SK-N-MC (cell line): ENCODE data around the gene TCERG1L.

Source experiments
- DNase-seq: peaks from one replicate; pipeline ENCODE4 v3.0.0-alpha.2; 2011; ENCODE audit warnings: low read depth, low spot score
- H3K27ac ChIP-seq: fragments of 200-600 bp; sonication (generic); 2 replicates; pipeline ENCODE4 v1.5.1; 2016; ENCODE audit warnings: mixed run types
- H3K36me3 ChIP-seq: fragments of 200-600 bp; sonication (generic); 2 replicates; pipeline ENCODE4 v1.6.1; 2017; ENCODE audit warnings: antibody characterized with exemption, low read length, mixed read lengths; ENCODE audit not compliant: insufficient read depth
- H3K4me3 ChIP-seq: fragments of 200-600 bp; sonication (generic); 2 replicates; pipeline ENCODE4 v1.5.1; 2016
- H3K9ac ChIP-seq: fragments of 200-600 bp; sonication (generic); 2 replicates; pipeline ENCODE4 v1.8.0; 2017; ENCODE audit warnings: mixed run types, mixed read lengths; ENCODE audit not compliant: insufficient read length
- H3K9me3 ChIP-seq: fragments of 200-600 bp; sonication (generic); 2 replicates; pipeline ENCODE4 v1.6.1; 2017; ENCODE audit warnings: low read depth, mild to moderate bottlenecking, antibody characterized with exemption, low read length, moderate library complexity, mixed read lengths
- EZH2 ChIP-seq: fragments of 200-600 bp; sonication (generic); IDR thresholded peaks from one replicate; pipeline ENCODE4 v1.6.1; 2017; ENCODE audit warnings: antibody characterized with exemption
- FOXP2 ChIP-seq: optimal IDR thresholded peaks from 2 replicates; pipeline ENCODE3; 2011; ENCODE audit warnings: mild to moderate bottlenecking, moderate library complexity; ENCODE audit not compliant: insufficient read depth; ENCODE audit errors: extremely low read length, control extremely low read depth
- POLR2AphosphoS5 ChIP-seq: IDR thresholded peaks from 2 replicates; pipeline ENCODE4 v1.6.1; 2012; ENCODE audit warnings: mild to moderate bottlenecking, low read depth, low read length, borderline replicate concordance

TCERG1L gene

DNA sequence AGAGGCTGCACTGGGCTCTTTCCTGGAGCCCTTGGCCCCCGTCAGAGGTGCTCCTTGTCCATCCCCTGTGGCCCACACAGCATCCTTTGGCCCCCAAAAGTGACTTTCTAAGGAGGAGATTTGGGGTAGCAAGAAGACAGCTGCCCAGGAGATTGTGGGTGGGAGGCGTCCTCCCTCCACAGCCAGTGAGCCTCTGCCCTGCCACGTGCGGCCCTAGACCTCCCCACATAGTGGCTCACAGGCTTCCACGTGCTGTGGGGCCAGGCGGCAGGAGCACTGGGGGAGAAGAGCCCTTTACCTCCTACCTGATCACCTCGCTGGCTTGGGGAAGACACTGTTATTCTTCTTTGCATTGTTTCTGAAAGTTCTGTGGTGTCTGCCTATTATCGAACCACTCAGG lies 178.8 kb downstream of the TCERG1L start:
- DNase-seq = no peak
- Histone ChIP-seq H3K9me3 (no peaks in the 10 kb centered on the region), H3K4me3 (no peak overlapping the region), H3K36me3 (no peaks in the 10 kb centered on the region), H3K9ac (no peak overlapping the region), H3K27ac (no peak overlapping the region)
- TF ChIP-seq POLR2AphosphoS5 (no peak), EZH2 (no peak), FOXP2 (no peak)

DNA sequence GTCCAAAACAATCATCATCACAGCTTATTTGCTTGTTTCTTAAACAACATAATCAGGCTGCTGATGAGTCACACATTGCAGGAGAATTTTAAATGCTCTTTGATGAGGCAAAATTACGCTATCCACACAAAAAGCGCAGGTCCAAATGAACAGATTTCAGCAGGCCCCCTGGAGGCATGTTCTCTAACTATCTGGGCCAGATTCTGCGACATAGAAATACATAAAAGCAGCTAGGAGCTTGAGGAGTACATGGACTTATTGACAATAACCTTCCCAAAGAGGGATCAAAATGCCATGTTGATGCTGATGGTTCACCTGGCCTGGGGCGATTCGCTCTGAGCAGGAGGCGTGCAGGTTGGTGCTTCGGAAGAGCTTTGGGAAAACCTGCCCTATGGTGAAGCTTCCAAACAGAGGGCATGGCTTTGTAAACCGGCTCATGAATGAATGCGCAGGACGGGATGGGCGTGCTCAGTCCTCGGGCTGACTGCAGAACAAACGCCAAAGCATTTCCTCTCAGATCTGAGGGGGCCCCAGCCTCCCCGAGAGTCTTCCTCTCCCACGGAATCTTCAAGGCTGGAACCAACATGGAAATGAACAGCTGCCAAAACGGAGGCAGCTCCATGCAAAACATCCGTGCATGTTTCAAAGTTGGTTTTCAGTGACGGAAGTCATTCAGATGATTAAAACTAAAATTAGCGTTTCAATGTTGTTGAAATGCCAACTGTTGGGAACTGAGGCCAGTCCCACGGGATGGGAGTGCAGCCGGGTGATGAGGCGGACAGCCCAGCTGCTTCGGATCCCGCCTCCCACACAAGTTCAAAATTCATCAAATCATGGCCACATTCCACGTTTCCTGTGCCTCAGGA lies 179.6 kb downstream of the TCERG1L start:
- TF ChIP-seq POLR2AphosphoS5 (no peak), EZH2 (no peak), FOXP2 (no peak)
- Histone ChIP-seq H3K27ac (no peak overlapping the region), H3K4me3 (no peak overlapping the region), H3K9me3 (no peaks in the 10 kb centered on the region), H3K36me3 (no peaks in the 10 kb centered on the region), H3K9ac (no peak overlapping the region)
- DNase-seq = no peak

DNA sequence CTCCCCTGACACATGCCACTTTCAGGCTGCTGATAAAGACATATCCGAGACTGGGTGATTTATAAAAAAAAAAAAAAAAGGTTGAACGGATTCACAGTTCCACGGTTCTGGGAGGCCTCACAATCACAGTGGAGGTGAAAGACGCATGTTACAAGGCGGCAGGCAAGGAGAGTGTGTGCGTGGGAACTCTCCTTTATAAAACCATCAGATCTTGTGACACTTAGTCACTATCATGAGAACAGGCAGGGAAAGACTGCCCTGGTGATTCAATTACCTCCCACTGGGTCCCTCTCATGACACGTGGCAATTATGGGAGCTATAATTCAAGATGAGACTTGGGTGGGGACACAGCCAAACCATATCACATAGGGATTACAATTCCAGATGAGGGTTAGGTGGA lies 181.5 kb downstream of the TCERG1L start:
- H3K27ac ChIP-seq = no peak overlapping the region
- DNase-seq = no peak
- no peak overlapping the region for H3K4me3 ChIP-seq
- no peak overlapping the region for H3K9ac ChIP-seq
- no peaks in the 10 kb centered on the region for H3K36me3 ChIP-seq
- no peaks in the 10 kb centered on the region for H3K9me3 ChIP-seq
- no peak for TF ChIP-seq EZH2
- no peak for TF ChIP-seq FOXP2
- no peak for TF ChIP-seq POLR2AphosphoS5

DNA sequence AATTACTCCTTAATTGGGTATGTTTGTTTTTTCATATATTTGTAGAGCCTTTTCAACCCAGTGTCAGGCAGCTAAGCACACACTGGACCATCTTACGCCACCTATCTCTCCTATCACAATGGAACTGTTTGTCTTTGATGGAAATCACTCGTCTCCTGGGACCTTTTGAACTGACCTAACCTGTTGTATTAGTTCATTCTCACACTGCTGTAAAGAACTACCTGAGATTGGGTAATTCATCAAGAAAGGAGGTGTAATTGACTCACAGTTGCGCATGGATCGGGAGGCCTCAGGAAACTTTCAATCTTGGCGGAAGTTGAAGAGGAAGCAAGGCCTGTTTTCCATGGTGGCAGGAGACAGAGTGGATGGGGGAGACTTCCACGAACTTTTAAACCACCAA lies 182.0 kb downstream of the TCERG1L start:
- no peak for TF ChIP-seq FOXP2
- no peak for TF ChIP-seq EZH2
- no peak for TF ChIP-seq POLR2AphosphoS5
- H3K9me3 ChIP-seq = no peaks in the 10 kb centered on the region
- no peaks in the 10 kb centered on the region for H3K36me3 ChIP-seq
- no peak for DNase-seq
- H3K27ac ChIP-seq = no peak overlapping the region
- no peak overlapping the region for H3K4me3 ChIP-seq
- H3K9ac ChIP-seq = no peak overlapping the region

DNA sequence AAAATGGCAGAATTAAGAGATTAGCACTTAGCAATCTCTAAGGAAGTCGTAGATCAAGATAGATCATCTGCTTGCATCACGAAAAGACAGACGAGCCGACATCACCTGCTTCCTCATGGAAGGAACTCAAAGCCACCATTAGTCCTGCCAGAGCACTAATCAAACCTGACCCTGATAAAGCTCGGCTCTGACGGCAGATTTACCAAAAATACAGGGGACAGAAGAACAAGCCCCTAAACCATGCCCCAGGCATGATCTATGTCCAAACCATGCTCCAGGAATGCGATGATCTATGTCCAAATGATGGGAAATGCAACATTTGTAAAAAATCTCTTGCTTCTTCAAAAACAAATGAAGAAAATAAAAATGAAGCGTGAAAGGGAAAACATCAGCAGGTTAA lies 182.8 kb downstream of the TCERG1L start:
- H3K9me3 ChIP-seq = no peaks in the 10 kb centered on the region
- no peaks in the 10 kb centered on the region for H3K36me3 ChIP-seq

DNA sequence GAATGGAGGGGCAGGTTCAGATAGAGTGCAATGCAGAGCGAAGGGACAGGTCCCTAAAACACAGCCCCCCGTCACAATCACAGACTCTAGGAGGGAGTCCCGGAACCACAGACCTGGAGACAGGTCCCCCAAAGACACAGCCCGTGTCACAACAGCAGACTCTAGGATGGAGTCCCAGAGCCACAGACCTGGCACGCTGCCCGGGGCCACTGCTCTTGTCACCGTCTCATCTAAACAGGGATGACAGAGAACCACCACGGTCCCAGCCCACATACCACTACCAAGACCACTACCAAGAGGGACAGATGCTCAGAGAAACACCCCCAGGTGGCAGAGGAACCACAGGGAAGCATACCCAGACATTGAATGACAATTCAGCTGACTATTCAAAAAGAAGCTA lies 183.9 kb downstream of the TCERG1L start:
- H3K9ac ChIP-seq = no peak overlapping the region
- no peak overlapping the region for H3K4me3 ChIP-seq
- TF ChIP-seq FOXP2 = no peak
- TF ChIP-seq POLR2AphosphoS5 = no peak
- no peak for TF ChIP-seq EZH2
- H3K36me3 ChIP-seq = no peaks in the 10 kb centered on the region
- DNase-seq = no peak
- H3K9me3 ChIP-seq = no peaks in the 10 kb centered on the region
- no peak overlapping the region for H3K27ac ChIP-seq

More for the DNA sequence above, 182.8 kb downstream of the TCERG1L start:
- no peak for TF ChIP-seq POLR2AphosphoS5
- TF ChIP-seq FOXP2 = no peak
- DNase-seq = no peak
- no peak overlapping the region for H3K9ac ChIP-seq
- H3K27ac ChIP-seq = no peak overlapping the region
- H3K4me3 ChIP-seq = no peak overlapping the region

DNA sequence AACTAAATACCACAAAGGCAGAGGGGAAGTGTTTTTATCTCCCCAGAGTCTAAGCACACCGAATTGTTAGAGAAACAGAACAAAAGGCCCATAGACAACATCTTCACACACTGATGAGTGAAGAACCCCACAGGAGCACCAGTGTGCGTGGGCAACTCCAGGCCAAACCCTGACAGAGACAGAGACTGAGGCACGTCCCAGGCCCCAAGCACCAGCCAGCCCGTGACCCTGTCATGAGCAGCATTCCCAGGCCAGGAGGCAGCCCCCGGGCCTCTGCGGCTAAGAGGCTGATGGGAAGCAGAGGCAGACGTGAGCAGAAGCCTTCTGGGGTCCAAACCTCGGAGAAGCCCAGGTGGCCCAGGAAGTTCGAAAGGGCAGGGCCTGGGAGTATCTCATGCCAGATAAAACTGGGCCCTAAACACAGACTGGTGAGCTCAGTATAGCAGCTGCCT lies 184.4 kb downstream of the TCERG1L start:
- no peak for DNase-seq
- Histone ChIP-seq H3K36me3 (no peaks in the 10 kb centered on the region), H3K9ac (no peak overlapping the region), H3K4me3 (no peak overlapping the region), H3K9me3 (no peaks in the 10 kb centered on the region), H3K27ac (no peak overlapping the region)
- TF ChIP-seq EZH2 (no peak), POLR2AphosphoS5 (no peak), FOXP2 (no peak)

DNA sequence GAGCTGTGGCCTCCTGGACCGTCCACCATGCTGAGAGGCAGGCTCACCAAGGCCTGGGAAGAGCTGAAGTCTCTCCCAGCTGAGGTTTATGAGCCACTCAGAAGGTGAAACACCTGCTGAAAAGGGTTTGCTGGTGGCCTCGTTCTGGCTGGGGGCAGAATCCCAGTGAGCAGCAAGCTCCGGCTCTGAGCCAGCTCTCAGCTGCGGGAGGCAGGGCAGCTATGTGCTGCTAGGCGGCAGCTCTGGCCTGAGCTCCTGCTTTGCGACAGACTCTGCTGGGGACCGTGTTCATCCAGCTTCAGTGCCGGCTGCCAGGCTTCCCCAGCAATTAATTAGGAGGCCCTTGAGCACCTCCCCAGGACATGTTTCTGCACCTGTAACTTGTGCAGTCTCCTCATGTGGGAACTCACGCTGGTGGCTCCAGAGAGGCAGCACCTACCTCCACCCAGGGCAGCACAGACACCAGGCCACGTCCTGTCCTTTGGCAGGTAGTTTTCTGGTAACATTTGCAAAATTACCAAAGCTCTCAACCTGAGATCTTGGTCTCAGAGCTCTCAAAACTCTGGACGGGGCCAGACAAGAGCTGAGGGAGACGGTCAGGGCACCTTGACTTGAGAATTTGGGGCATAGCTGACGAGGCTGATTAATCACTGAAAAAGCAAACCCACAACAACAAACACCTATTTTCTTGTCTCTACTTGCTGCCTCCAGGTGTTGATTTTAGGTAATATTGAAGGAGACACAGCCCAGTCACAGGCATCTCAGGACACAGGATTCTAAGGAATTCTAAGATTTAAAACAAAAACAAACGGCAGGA lies 185.0 kb downstream of the TCERG1L start:
- H3K27ac ChIP-seq = no peak overlapping the region
- no peak overlapping the region for H3K4me3 ChIP-seq
- H3K36me3 ChIP-seq = no peaks in the 10 kb centered on the region
- DNase-seq = no peak
- H3K9me3 ChIP-seq = no peaks in the 10 kb centered on the region
- TF ChIP-seq FOXP2 = no peak
- TF ChIP-seq EZH2 = no peak
- no peak for TF ChIP-seq POLR2AphosphoS5
- H3K9ac ChIP-seq = no peak overlapping the region
